Activated CD8-positive, alpha-beta T cell treated with anti-CD3 and anti-CD28 coated beads for 36 hours (primary cell): Measurements from ENCODE around the gene DOCK11. TPM values are rescaled to one million over a fixed set of nuclear protein-coding genes. Genes with fewer than 3 reads are reported as not detected.

ENCODE experiments used
- ATAC-seq: fragments of 200-7000 bp; cut with Tn5 transposase; one replicate; pipeline ENCODE4 v1.10.0; 2021; ENCODE audit warnings: mild to moderate bottlenecking, moderate library complexity
- CTCF ChIA-PET: fragments of 350-600 bp; sonication (Branson Sonifier 250); formaldehyde crosslinking; loops from one replicate; lab custom pipeline; 2021; ENCODE audit warnings: antibody characterized with exemption; lab: Charles Lee
- POLR2A ChIA-PET: fragments of 350-600 bp; sonication (Branson Sonifier 250); formaldehyde crosslinking; loops from one replicate; lab custom pipeline; 2021; ENCODE audit warnings: antibody characterized with exemption; lab: Charles Lee
- DNase-seq: peaks from one replicate; pipeline ENCODE4 v3.0.0-alpha.2; 2020
- H3K27ac Mint-ChIP-seq: one replicate; pipeline ENCODE4 v1.8.0; 2021; ENCODE audit warnings: mild to moderate bottlenecking, mixed read lengths
- H3K27me3 Mint-ChIP-seq: one replicate; pipeline ENCODE4 v1.8.0; 2021; ENCODE audit warnings: mixed read lengths
- H3K36me3 Mint-ChIP-seq: one replicate; pipeline ENCODE4 v1.8.0; 2021; ENCODE audit warnings: low read depth, mixed read lengths
- H3K4me1 Mint-ChIP-seq: one replicate; pipeline ENCODE4 v1.8.0; 2021; ENCODE audit warnings: low read depth, mixed read lengths
- H3K4me3 Mint-ChIP-seq: one replicate; pipeline ENCODE4 v1.8.0; 2021; ENCODE audit warnings: mild to moderate bottlenecking, moderate library complexity, mixed read lengths
- H3K9me3 Mint-ChIP-seq: one replicate; pipeline ENCODE4 v1.8.0; 2021; ENCODE audit warnings: mixed read lengths
- intact Hi-C: fragments of 100-400 bp; cut with micrococcal nuclease; formaldehyde crosslinking; loops from one replicate; pipeline ENCODE4 v1.10.0; 2022
- total RNA-seq, 2 experiments: library from RNA; stranded (reverse); gene quantifications; one replicate each; pipeline ENCODE4 v1.2.3, GENCODE V29; 2021
- TF ChIP-seq, protein P1 (sequence below): fragments of 200-600 bp; IDR thresholded peaks from one replicate; pipeline ENCODE4 v1.8.0; 2022; ENCODE audit warnings: antibody characterized with exemption, mild to moderate bottlenecking

DOCK11 gene
- total RNA-seq, 2 experiments from 2014 or later = 45.1 to 49.5 TPM

DNA sequence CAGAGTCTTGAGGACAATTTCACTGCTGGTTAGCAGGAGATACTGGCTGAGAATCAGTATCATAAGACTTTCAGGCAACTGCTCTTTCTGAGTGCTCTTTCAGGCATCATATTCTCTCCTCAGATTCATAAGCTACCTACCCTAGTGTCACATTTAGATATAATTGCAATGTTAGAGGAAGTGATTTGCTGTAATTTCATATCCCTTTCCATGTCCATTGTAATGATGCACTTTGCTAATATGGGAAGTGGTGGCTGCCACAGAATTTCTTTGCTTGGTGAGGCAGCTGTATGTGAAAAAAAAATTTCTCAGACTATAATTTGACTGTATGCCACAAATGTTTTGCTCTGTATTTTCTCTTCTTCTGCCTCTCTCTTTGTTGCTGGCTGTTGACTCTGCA, 63.3 kb downstream of the DOCK11 start:
- H3K27me3 Mint-ChIP-seq = no peaks in the 10 kb centered on the region
- H3K9me3 Mint-ChIP-seq = no peaks in the 10 kb centered on the region
- no peak overlapping the region for H3K4me3 Mint-ChIP-seq
- TF ChIP-seq, protein P1, sequence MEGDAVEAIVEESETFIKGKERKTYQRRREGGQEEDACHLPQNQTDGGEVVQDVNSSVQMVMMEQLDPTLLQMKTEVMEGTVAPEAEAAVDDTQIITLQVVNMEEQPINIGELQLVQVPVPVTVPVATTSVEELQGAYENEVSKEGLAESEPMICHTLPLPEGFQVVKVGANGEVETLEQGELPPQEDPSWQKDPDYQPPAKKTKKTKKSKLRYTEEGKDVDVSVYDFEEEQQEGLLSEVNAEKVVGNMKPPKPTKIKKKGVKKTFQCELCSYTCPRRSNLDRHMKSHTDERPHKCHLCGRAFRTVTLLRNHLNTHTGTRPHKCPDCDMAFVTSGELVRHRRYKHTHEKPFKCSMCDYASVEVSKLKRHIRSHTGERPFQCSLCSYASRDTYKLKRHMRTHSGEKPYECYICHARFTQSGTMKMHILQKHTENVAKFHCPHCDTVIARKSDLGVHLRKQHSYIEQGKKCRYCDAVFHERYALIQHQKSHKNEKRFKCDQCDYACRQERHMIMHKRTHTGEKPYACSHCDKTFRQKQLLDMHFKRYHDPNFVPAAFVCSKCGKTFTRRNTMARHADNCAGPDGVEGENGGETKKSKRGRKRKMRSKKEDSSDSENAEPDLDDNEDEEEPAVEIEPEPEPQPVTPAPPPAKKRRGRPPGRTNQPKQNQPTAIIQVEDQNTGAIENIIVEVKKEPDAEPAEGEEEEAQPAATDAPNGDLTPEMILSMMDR = no peak
- ATAC-seq = no peak
- H3K36me3 Mint-ChIP-seq = peaks cover 23% of the 10 kb centered on the region
- ChIA-PET POLR2A (no interaction called here), CTCF (interaction anchor here (1.1 kb wide), 1 partner anchor 10 kb away, joined by 3 read pairs; no protein-coding TSS in a partner anchor)
- no peak for DNase-seq
- H3K27ac Mint-ChIP-seq = peak overlapping the region; percentile 34
- intact Hi-C loops = no loop called here
- H3K4me1 Mint-ChIP-seq = peaks cover 38% of the 10 kb centered on the region

DNA sequence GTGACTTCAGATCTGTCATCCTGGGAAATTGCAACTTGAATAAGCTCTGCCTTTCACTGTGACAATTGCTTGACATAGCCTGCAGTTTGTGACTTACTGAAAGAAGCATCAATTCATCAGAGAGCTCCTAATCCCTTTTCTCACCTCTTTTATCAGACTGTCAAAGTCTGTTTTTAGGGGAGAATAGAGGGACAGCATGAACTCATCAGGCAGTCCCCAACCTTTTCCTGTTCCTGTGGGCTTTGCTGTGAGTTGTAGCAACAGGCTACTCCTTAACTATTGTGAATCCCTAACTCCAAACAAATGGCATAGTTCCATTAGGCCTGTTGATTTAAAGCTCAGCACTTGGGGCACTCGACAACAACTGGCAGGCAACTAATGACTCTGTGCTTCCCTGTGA, 64.9 kb downstream of the DOCK11 start:
- Mint-ChIP-seq H3K9me3 (no peaks in the 10 kb centered on the region), H3K4me1 (peaks cover 34% of the 10 kb centered on the region), H3K27me3 (no peaks in the 10 kb centered on the region), H3K27ac (peak overlapping the region; percentile 27), H3K4me3 (no peak overlapping the region), H3K36me3 (peaks cover 19% of the 10 kb centered on the region)
- ChIA-PET POLR2A (interaction anchor here (1.0 kb wide), 1 partner anchor 64 kb away, joined by 3 read pairs; no protein-coding TSS in a partner anchor), CTCF (interaction anchor here (1.0 to 1.3 kb wide), 2 partner anchors 29 to 61 kb away, joined by 3 to 4 read pairs; no protein-coding TSS in a partner anchor)
- ATAC-seq (no peak), DNase-seq (no peak)
- TF ChIP-seq, protein P1 = no peak
- intact Hi-C loops = no loop called here

DNA sequence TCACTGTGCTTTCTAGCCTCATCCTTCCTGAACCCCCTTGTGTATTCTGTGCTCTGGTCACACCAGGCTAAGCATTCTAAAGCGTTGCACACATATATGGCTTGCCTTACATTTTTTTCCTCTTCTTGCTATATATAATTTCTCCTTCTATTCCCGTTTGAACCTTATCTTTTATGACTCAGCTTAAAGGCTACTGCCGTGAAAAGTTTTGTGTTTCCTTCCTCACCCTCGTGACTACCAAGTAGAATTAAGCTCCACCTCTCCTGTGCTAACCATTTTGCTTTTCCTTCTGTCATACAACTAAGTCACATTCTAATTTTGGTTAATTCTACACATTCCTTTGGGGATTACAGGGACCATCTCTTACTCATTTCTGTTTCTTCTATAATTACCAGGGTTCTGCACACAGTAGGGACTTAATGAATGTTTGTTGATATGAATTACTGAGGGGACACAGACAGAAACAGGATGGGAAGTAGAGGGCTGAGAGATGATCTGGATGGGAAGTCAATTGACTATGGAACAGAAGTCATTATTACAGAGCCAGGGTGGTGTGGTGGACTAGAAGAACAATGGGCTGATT, 67.1 kb downstream of the DOCK11 start:
- CTCF ChIA-PET = no interaction called here
- POLR2A ChIA-PET = no interaction called here
- ATAC-seq = no peak
- intact Hi-C loops = no loop called here
- H3K9me3 Mint-ChIP-seq = no peaks in the 10 kb centered on the region
- DNase-seq = no peak
- no peak overlapping the region for H3K4me3 Mint-ChIP-seq
- TF ChIP-seq, protein P1 = no peak
- H3K27ac Mint-ChIP-seq = peak overlapping the region; percentile 67
- peaks cover 29% of the 10 kb centered on the region for H3K4me1 Mint-ChIP-seq
- peaks cover 20% of the 10 kb centered on the region for H3K36me3 Mint-ChIP-seq
- no peaks in the 10 kb centered on the region for H3K27me3 Mint-ChIP-seq

DNA sequence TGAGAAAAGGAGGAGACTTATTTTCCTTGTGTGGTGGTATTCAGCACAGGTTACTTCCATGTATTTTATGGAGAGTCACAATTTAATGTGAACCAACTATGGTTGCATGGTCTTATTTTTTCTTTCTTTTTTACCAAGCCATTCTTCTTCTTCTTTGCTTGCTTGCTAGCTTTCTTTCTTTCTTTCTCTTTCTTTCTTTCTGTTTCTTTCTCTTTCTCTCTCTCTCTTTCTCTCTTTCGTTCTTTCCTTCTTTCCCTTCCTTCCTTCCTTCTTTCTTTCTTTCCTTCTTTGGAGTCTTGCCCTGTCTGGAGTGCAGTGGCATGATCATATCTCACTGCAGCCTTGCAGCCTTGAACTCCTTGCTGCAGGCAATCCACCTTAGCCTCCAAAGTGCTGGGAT, 68.9 kb downstream of the DOCK11 start:
- H3K4me1 Mint-ChIP-seq = peaks cover 29% of the 10 kb centered on the region
- intact Hi-C loops = no loop called here
- DNase-seq = no peak
- H3K27me3 Mint-ChIP-seq = no peaks in the 10 kb centered on the region
- no peak overlapping the region for H3K4me3 Mint-ChIP-seq
- POLR2A ChIA-PET = no interaction called here
- TF ChIP-seq, protein P1 = no peak
- no peak for ATAC-seq
- CTCF ChIA-PET = no interaction called here
- H3K27ac Mint-ChIP-seq = peak overlapping the region; percentile 64
- H3K9me3 Mint-ChIP-seq = no peaks in the 10 kb centered on the region
- peaks cover 23% of the 10 kb centered on the region for H3K36me3 Mint-ChIP-seq

DNA sequence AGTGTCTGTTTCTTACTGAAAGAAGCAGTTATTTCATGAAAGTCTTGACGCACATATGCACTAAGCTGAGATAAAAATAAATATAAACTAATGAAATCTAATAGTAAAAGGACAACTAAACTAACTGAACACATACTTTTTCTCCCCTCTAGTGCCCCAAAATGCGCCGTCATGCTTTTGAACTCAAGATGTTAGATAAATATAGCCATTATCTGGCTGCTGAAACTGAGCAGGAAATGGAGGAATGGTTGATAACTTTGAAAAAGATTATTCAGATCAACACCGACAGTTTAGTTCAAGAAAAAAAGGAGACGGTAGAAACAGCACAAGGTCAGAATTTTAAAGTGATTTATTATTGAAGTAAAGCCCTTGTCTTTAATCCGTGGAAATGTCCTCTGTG, 70.2 kb downstream of the DOCK11 start:
- peaks cover 36% of the 10 kb centered on the region for H3K4me1 Mint-ChIP-seq
- ChIA-PET CTCF (no interaction called here), POLR2A (no interaction called here)
- ATAC-seq (no peak), DNase-seq (no peak)
- intact Hi-C loops = no loop called here
- TF ChIP-seq, protein P1 = no peak
- peaks cover 32% of the 10 kb centered on the region for H3K36me3 Mint-ChIP-seq
- H3K9me3 Mint-ChIP-seq = no peaks in the 10 kb centered on the region
- no peak overlapping the region for H3K27ac Mint-ChIP-seq
- H3K4me3 Mint-ChIP-seq = no peak overlapping the region
- no peaks in the 10 kb centered on the region for H3K27me3 Mint-ChIP-seq
